Activated naive CD4-positive, alpha-beta T cell treated with anti-CD3 and anti-CD28 coated beads, Interleukin-2, amount 50 U/mL, for 24 hours (primary cell): ENCODE results near the gene CUL5.
"Not testable (repeated sequence)": the region's sequence is repeated elsewhere in the genome, so short reads cannot be mapped to it uniquely, and the experiment has no call there.

Experiments used
- H3K27ac Mint-ChIP-seq: one replicate; pipeline ENCODE4 v1.8.0; 2021; ENCODE audit warnings: mild to moderate bottlenecking, mixed read lengths
- H3K27me3 Mint-ChIP-seq: one replicate; pipeline ENCODE4 v1.8.0; 2021; ENCODE audit warnings: mixed read lengths
- H3K36me3 Mint-ChIP-seq: one replicate; pipeline ENCODE4 v1.8.0; 2021; ENCODE audit warnings: mixed read lengths
- H3K4me1 Mint-ChIP-seq: one replicate; pipeline ENCODE4 v1.8.0; 2021; ENCODE audit warnings: mixed read lengths
- H3K4me3 Mint-ChIP-seq: one replicate; pipeline ENCODE4 v1.8.0; 2021; ENCODE audit warnings: mild to moderate bottlenecking, mixed read lengths
- H3K9me3 Mint-ChIP-seq: one replicate; pipeline ENCODE4 v1.8.0; 2021; ENCODE audit warnings: mixed read lengths

Gene CUL5

GRCh38 chr11:108048269-108048668 lies 39.6 kb downstream of the CUL5 start:
- Mint-ChIP-seq H3K27ac (no peak overlapping the region), H3K9me3 (no peaks in the 10 kb centered on the region)

GRCh38 chr11:108062336-108062735 lies 53.6 kb downstream of the CUL5 start:
- Mint-ChIP-seq H3K27ac (no peak overlapping the region), H3K4me3 (no peak overlapping the region), H3K27me3 (no peaks in the 10 kb centered on the region), H3K4me1 (peaks cover 4% of the 10 kb centered on the region), H3K9me3 (no peaks in the 10 kb centered on the region), H3K36me3 (peaks cover 27% of the 10 kb centered on the region)

More at GRCh38 chr11:108048269-108048668, 39.6 kb downstream of the CUL5 start:
- Mint-ChIP-seq H3K36me3 (peaks cover 10% of the 10 kb centered on the region), H3K4me3 (no peak overlapping the region), H3K4me1 (peaks cover 10% of the 10 kb centered on the region), H3K27me3 (no peaks in the 10 kb centered on the region)

- Mint-ChIP-seq H3K27ac (no peak overlapping the region), H3K36me3 (peaks cover 23% of the 10 kb centered on the region), H3K4me3 (no peak overlapping the region), H3K27me3 (no peaks in the 10 kb centered on the region), H3K4me1 (peaks cover 4% of the 10 kb centered on the region), H3K9me3 (no peaks in the 10 kb centered on the region)
Measured at GRCh38 chr11:108063410-108063809, 54.7 kb downstream of the CUL5 start.

- peaks cover 14% of the 10 kb centered on the region for H3K36me3 Mint-ChIP-seq
- H3K9me3 Mint-ChIP-seq = no peaks in the 10 kb centered on the region
- peak overlapping the region; percentile 15 for H3K4me3 Mint-ChIP-seq
- no peak overlapping the region for H3K27ac Mint-ChIP-seq
- H3K4me1 Mint-ChIP-seq = peaks cover 23% of the 10 kb centered on the region
- H3K27me3 Mint-ChIP-seq = no peaks in the 10 kb centered on the region
Measured at GRCh38 chr11:108069947-108070346, 61.2 kb downstream of the CUL5 start.

GRCh38 chr11:108084811-108085210 lies 76.1 kb downstream of the CUL5 start:
- peak overlapping the region; percentile 26 for H3K27ac Mint-ChIP-seq
- no peak overlapping the region for H3K4me3 Mint-ChIP-seq
- peaks cover 22% of the 10 kb centered on the region for H3K36me3 Mint-ChIP-seq
- no peaks in the 10 kb centered on the region for H3K27me3 Mint-ChIP-seq
- H3K4me1 Mint-ChIP-seq = no peaks in the 10 kb centered on the region
- H3K9me3 Mint-ChIP-seq = no peaks in the 10 kb centered on the region

GRCh38 chr11:108085672-108086071 lies 77.0 kb downstream of the CUL5 start:
- no peaks in the 10 kb centered on the region for H3K27me3 Mint-ChIP-seq
- no peaks in the 10 kb centered on the region for H3K4me1 Mint-ChIP-seq
- H3K9me3 Mint-ChIP-seq = no peaks in the 10 kb centered on the region

GRCh38 chr11:108092134-108092533 lies 83.4 kb downstream of the CUL5 start:
- Mint-ChIP-seq H3K4me1 (no peaks in the 10 kb centered on the region), H3K27me3 (no peaks in the 10 kb centered on the region), H3K9me3 (no peaks in the 10 kb centered on the region), H3K27ac (no peak overlapping the region), H3K4me3 (no peak overlapping the region), H3K36me3 (peaks cover 19% of the 10 kb centered on the region)

More at GRCh38 chr11:108085672-108086071, 77.0 kb downstream of the CUL5 start:
- no peak overlapping the region for H3K27ac Mint-ChIP-seq
- peaks cover 18% of the 10 kb centered on the region for H3K36me3 Mint-ChIP-seq
- no peak overlapping the region for H3K4me3 Mint-ChIP-seq

GRCh38 chr11:108093128-108093904 lies 84.6 kb downstream of the CUL5 start:
- Mint-ChIP-seq H3K36me3 (peaks cover 23% of the 10 kb centered on the region), H3K27ac (peak overlapping the region; percentile 17), H3K27me3 (no peaks in the 10 kb centered on the region)

GRCh38 chr11:108097179-108097578 lies 88.5 kb downstream of the CUL5 start:
- no peaks in the 10 kb centered on the region for H3K27me3 Mint-ChIP-seq

More at GRCh38 chr11:108093128-108093904, 84.6 kb downstream of the CUL5 start:
- H3K4me3 Mint-ChIP-seq = no peak overlapping the region
- H3K9me3 Mint-ChIP-seq = no peaks in the 10 kb centered on the region
- H3K4me1 Mint-ChIP-seq = no peaks in the 10 kb centered on the region

GRCh38 chr11:108101090-108101775 lies 92.5 kb downstream of the CUL5 start:
- peaks cover 5% of the 10 kb centered on the region for H3K36me3 Mint-ChIP-seq
- H3K4me3 Mint-ChIP-seq = no peak overlapping the region
- H3K27me3 Mint-ChIP-seq = no peaks in the 10 kb centered on the region
- no peak overlapping the region for H3K27ac Mint-ChIP-seq
- H3K9me3 Mint-ChIP-seq = no peaks in the 10 kb centered on the region
- no peaks in the 10 kb centered on the region for H3K4me1 Mint-ChIP-seq

More at GRCh38 chr11:108097179-108097578, 88.5 kb downstream of the CUL5 start:
- H3K27ac Mint-ChIP-seq = no peak overlapping the region
- no peak overlapping the region for H3K4me3 Mint-ChIP-seq
- no peaks in the 10 kb centered on the region for H3K4me1 Mint-ChIP-seq
- no peaks in the 10 kb centered on the region for H3K9me3 Mint-ChIP-seq
- peaks cover 17% of the 10 kb centered on the region for H3K36me3 Mint-ChIP-seq

GRCh38 chr11:108111126-108111525 lies 102.4 kb downstream of the CUL5 start:
- H3K4me3 Mint-ChIP-seq = no peak overlapping the region
- no peaks in the 10 kb centered on the region for H3K4me1 Mint-ChIP-seq
- no peaks in the 10 kb centered on the region for H3K9me3 Mint-ChIP-seq
- H3K27ac Mint-ChIP-seq = no peak overlapping the region
- no peaks in the 10 kb centered on the region for H3K27me3 Mint-ChIP-seq
- H3K36me3 Mint-ChIP-seq = peaks cover 2% of the 10 kb centered on the region

- Mint-ChIP-seq H3K27ac (no peak overlapping the region), H3K36me3 (peaks cover 2% of the 10 kb centered on the region), H3K4me1 (no peaks in the 10 kb centered on the region), H3K9me3 (no peaks in the 10 kb centered on the region), H3K4me3 (no peak overlapping the region), H3K27me3 (no peaks in the 10 kb centered on the region)
Measured at GRCh38 chr11:108112057-108112456, 103.4 kb downstream of the CUL5 start.

GRCh38 chr11:108115500-108116140 lies 106.9 kb downstream of the CUL5 start:
- Mint-ChIP-seq H3K9me3 (no peaks in the 10 kb centered on the region), H3K4me1 (no peaks in the 10 kb centered on the region), H3K27ac (no peak overlapping the region), H3K4me3 (no peak overlapping the region), H3K36me3 (peaks cover 2% of the 10 kb centered on the region), H3K27me3 (no peaks in the 10 kb centered on the region)

GRCh38 chr11:108117746-108118371 lies 109.2 kb downstream of the CUL5 start:
- H3K4me3 Mint-ChIP-seq = no peak overlapping the region
- H3K4me1 Mint-ChIP-seq = peaks cover 13% of the 10 kb centered on the region
- no peaks in the 10 kb centered on the region for H3K27me3 Mint-ChIP-seq
- H3K36me3 Mint-ChIP-seq = no peaks in the 10 kb centered on the region
- no peaks in the 10 kb centered on the region for H3K9me3 Mint-ChIP-seq
- H3K27ac Mint-ChIP-seq = no peak overlapping the region

GRCh38 chr11:108120936-108121273 lies 112.2 kb downstream of the CUL5 start:
- peaks cover 37% of the 10 kb centered on the region for H3K4me1 Mint-ChIP-seq

More at GRCh38 chr11:108120936-108121273, 112.2 kb downstream of the CUL5 start:
- not testable (repeated sequence) for H3K36me3 Mint-ChIP-seq, H3K27me3 Mint-ChIP-seq, H3K27ac Mint-ChIP-seq, H3K9me3 Mint-ChIP-seq
- H3K4me3 Mint-ChIP-seq = peak overlapping the region; percentile 97
